Measurements from ENCODE around the gene HOXA3.

The HOXA3 gene

DNA sequence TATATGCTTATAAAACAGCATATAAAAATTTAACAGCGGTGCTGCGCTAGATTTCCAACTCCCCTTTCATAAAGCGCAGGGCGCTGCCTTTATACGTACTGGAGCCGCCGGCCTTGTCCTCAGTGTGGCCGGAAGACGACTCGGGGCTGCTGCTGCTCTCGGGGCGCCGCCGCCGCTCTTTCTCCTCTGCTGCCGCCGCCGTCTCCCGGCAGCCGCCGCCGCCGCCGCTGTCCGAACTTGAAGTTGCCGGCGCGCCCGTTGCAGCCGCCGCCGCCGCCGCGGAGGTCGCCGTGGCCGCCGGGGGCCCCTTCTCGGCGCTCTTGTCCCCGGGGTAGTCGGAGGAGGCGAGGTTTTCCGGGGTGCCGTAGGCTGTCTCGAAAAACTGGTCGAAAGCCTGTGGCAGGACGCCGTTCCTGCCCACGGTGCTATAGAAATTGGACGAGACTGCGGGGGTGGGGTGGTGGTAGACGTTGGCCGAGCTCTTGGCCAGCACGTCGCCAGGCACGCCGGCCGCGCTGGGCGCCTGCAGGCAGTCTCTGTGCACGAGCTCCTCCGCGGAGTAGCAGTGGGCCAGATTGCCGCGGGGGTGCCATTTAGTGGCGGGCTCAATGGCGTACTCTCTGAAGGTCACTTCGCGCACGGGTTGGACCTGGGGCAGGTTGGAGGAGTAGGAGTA is 32.1 kb upstream of the HOXA3 start (continued):
- TF ChIP-seq PATZ1 (CRISPR knock-in tag; IDR thresholded peaks at IDR 0.05; ENCODE audit: borderline replicate concordance), result no peak
- TF ChIP-seq RARB (CRISPR knock-in tag; IDR thresholded peaks at IDR 0.05), result no peak

- TF ChIP-seq GLIS3 (CRISPR knock-in tag; IDR thresholded peaks at IDR 0.05) (no peak), TOX (CRISPR knock-in tag; IDR thresholded peaks at IDR 0.05; ENCODE audit: borderline replicate concordance) (no peak), RARB (CRISPR knock-in tag; IDR thresholded peaks at IDR 0.05) (no peak)
- TF ChIP-seq, protein P1, sequence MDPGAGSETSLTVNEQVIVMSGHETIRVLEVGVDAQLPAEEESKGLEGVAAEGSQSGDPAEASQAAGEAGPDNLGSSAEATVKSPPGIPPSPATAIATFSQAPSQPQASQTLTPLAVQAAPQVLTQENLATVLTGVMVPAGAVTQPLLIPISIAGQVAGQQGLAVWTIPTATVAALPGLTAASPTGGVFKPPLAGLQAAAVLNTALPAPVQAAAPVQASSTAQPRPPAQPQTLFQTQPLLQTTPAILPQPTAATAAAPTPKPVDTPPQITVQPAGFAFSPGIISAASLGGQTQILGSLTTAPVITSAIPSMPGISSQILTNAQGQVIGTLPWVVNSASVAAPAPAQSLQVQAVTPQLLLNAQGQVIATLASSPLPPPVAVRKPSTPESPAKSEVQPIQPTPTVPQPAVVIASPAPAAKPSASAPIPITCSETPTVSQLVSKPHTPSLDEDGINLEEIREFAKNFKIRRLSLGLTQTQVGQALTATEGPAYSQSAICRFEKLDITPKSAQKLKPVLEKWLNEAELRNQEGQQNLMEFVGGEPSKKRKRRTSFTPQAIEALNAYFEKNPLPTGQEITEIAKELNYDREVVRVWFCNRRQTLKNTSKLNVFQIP (CRISPR knock-in tag; IDR thresholded peaks at IDR 0.05; ENCODE audit: borderline replicate concordance, low read depth), result no peak
These were observed 31.4 kb upstream of the HOXA3 start for GRCh38 chr7:27183682-27184336.

DNA sequence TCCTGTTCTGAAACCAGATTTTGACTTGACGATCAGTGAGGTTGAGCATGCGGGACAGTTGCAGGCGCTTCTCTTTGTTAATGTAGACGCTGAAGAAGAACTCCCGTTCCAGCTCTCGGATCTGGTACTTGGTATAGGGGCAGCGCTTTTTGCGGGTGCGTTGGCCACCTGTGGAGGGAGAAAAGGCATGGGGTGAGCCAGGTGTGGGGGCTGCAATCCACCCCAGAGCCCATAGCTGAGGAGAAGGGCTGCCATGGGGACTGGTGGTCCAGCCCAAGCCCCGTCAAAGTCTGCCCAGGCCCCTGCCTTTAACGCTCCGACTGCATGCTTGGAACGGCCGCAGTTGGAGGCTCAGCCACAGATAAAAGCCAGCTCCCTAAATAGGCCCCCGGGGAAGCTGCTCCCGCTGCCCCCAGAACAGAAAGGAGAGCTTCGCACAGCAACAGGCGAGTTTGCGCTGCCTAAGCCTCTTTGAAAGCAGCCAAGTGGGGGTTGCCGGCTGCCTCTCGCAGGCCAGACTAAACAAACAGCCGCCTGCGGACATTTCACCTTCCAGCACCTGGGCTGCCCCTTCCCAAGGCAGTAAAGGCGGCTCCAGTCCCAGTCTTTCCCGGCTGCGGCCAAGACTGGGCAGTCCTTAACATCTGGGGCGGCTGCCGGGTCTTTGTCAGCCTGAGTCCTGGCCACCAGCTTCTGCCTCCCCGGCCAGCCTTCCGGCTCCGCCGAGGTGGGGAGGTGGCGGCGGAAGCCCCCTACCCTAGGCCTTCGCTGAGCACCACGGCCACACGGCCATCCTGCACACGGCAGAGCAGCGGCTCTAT is 30.7 kb upstream of the HOXA3 start:
- TF ChIP-seq ZNF565 (CRISPR knock-in tag; conservative IDR thresholded peaks at IDR 0.05; ENCODE audit: low read depth), result no peak
- ATAC-seq, result no peak

More at GRCh38 chr7:27183682-27184336, 31.4 kb upstream of the HOXA3 start:
- peak; percentile 16; the same call in 2 of the 3 replicates for ATAC-seq

DNA sequence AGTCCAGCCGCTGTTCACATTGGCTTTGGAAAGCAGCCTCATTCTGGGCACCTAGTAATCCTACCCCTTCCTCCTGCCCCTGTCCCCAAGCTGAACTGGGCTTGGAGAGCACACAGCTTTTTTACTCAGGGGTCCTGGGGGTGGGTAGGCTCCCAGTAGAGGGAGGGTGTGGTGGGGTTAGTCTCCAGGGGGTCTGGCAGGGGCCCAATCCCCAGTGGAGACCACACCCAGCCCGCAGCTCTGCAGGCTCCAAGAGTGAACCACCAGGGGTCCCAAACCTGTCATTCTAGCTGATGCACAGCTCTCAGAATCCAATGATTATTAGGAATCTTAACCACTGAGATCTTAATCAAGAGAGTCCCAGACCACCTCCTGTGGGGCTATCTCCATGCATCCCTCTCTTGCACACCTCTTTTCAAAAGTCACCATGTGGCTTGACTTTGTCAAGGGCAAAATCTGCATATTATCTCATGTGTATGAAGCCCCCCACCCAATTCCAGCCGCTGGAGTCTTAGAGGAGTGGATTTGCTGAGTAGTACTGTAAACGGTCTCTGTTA is 30.0 kb upstream of the HOXA3 start:
- ATAC-seq, result no peak
- no peak for TF ChIP-seq TCF4 (CRISPR knock-in tag; IDR thresholded peaks at IDR 0.05; ENCODE audit: borderline replicate concordance)
- no peak for TF ChIP-seq PPARA (CRISPR knock-in tag; IDR thresholded peaks at IDR 0.05; ENCODE audit: borderline replicate concordance)
- TF ChIP-seq RARB (CRISPR knock-in tag; IDR thresholded peaks at IDR 0.05), result no peak
- no peak for TF ChIP-seq ZNF70 (CRISPR knock-in tag; IDR thresholded peaks at IDR 0.05)
- no peak for TF ChIP-seq SNAI2 (CRISPR knock-in tag; IDR thresholded peaks at IDR 0.05)
- no peak for TF ChIP-seq ESRRG (CRISPR knock-in tag; IDR thresholded peaks at IDR 0.05)
- no peak for TF ChIP-seq ZC3H10 (CRISPR knock-in tag; IDR thresholded peaks at IDR 0.05)
- no peak for TF ChIP-seq PATZ1 (CRISPR knock-in tag; IDR thresholded peaks at IDR 0.05; ENCODE audit: borderline replicate concordance)
- TF ChIP-seq ZFP3 (CRISPR knock-in tag; IDR thresholded peaks at IDR 0.05), result no peak
- no peak for TF ChIP-seq BACH2 (CRISPR knock-in tag; IDR thresholded peaks at IDR 0.05; ENCODE audit: borderline replicate concordance)
- TF ChIP-seq ARNTL (CRISPR knock-in tag; IDR thresholded peaks at IDR 0.05; ENCODE audit: borderline replicate concordance, low read depth), result no peak
- no peak for TF ChIP-seq TOX (CRISPR knock-in tag; IDR thresholded peaks at IDR 0.05; ENCODE audit: borderline replicate concordance)
- TF ChIP-seq, protein P2, sequence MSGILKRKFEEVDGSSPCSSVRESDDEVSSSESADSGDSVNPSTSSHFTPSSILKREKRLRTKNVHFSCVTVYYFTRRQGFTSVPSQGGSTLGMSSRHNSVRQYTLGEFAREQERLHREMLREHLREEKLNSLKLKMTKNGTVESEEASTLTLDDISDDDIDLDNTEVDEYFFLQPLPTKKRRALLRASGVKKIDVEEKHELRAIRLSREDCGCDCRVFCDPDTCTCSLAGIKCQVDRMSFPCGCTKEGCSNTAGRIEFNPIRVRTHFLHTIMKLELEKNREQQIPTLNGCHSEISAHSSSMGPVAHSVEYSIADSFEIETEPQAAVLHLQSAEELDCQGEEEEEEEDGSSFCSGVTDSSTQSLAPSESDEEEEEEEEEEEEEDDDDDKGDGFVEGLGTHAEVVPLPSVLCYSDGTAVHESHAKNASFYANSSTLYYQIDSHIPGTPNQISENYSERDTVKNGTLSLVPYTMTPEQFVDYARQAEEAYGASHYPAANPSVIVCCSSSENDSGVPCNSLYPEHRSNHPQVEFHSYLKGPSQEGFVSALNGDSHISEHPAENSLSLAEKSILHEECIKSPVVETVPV (CRISPR knock-in tag; IDR thresholded peaks at IDR 0.05), result no peak

GRCh38 chr7:27181795-27182275 is 29.5 kb upstream of the HOXA3 start:
- no peak for ATAC-seq
- TF ChIP-seq ZFP3 (CRISPR knock-in tag; IDR thresholded peaks at IDR 0.05), result no peak
- TF ChIP-seq, protein P3, sequence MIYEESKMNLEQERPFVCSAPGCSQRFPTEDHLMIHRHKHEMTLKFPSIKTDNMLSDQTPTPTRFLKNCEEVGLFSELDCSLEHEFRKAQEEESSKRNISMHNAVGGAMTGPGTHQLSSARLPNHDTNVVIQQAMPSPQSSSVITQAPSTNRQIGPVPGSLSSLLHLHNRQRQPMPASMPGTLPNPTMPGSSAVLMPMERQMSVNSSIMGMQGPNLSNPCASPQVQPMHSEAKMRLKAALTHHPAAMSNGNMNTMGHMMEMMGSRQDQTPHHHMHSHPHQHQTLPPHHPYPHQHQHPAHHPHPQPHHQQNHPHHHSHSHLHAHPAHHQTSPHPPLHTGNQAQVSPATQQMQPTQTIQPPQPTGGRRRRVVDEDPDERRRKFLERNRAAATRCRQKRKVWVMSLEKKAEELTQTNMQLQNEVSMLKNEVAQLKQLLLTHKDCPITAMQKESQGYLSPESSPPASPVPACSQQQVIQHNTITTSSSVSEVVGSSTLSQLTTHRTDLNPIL (CRISPR knock-in tag; IDR thresholded peaks at IDR 0.05; ENCODE audit: low read depth), result no peak
- TF ChIP-seq ZNF70 (CRISPR knock-in tag; IDR thresholded peaks at IDR 0.05), result no peak
- TF ChIP-seq TOX (CRISPR knock-in tag; IDR thresholded peaks at IDR 0.05; ENCODE audit: borderline replicate concordance), result no peak
- TF ChIP-seq TCF4 (CRISPR knock-in tag; IDR thresholded peaks at IDR 0.05; ENCODE audit: borderline replicate concordance), result no peak
- TF ChIP-seq BACH2 (CRISPR knock-in tag; IDR thresholded peaks at IDR 0.05; ENCODE audit: borderline replicate concordance), result no peak
